K562 (cell line): Measurements from ENCODE around the gene KLK14. TPM values are rescaled to one million over a fixed set of nuclear protein-coding genes. Genes with fewer than 3 reads are reported as not detected.
A peak's percentile ranks its signal among the peaks of the same experiment; 100 is the strongest.

Experiments used
- ARID1B ChIP-seq: fragments of 450-650 bp; IDR thresholded peaks from 2 replicates; pipeline ENCODE4 v1.6.1; 2016; ENCODE audit warnings: antibody characterized with exemption, mild to moderate bottlenecking, inconsistent platforms
- DEAF1 ChIP-seq: fragments of 450-650 bp; formaldehyde crosslinking; IDR thresholded peaks from 2 replicates; pipeline ENCODE4 v1.4.0; 2020; ENCODE audit warnings: mild to moderate bottlenecking, moderate library complexity
- MAFK ChIP-seq: IDR thresholded peaks from 2 replicates; pipeline ENCODE4 v1.6.1; 2011; ENCODE audit warnings: low read length, improper control_type of control experiment
- MCM3 ChIP-seq: fragments of 450-650 bp; IDR thresholded peaks from 2 replicates; pipeline ENCODE4 v1.6.1; 2016
- MNT ChIP-seq, 2 experiments: fragments of 450-650 bp; conservative IDR thresholded peaks; 2 replicates each; pipeline ENCODE4 v1.6.1; 2017; ENCODE audit warnings: mild to moderate bottlenecking in 2 of 2, moderate library complexity in 2 of 2
- PYGO2 ChIP-seq: fragments of 450-650 bp; IDR thresholded peaks from 2 replicates; pipeline ENCODE4 v1.6.1; 2016; ENCODE audit warnings: mild to moderate bottlenecking, missing genetic modification characterization, moderate library complexity, missing compliant biosample characterization
- RBM15 ChIP-seq: fragments of 200-400 bp; formaldehyde crosslinking; IDR thresholded peaks from 2 replicates; pipeline ENCODE4 v1.6.1; 2018; ENCODE audit warnings: mild to moderate bottlenecking, low read length, moderate library complexity; ENCODE audit not compliant: insufficient read depth
- ZNF140 ChIP-seq: fragments of 250-450 bp; sonication (Bioruptor Pico); IDR thresholded peaks from 2 replicates; pipeline ENCODE4 v1.8.0; 2021; ENCODE audit warnings: moderate library complexity, mild to moderate bottlenecking, inconsistent platforms
- ZNF253 ChIP-seq: fragments of 250-450 bp; sonication (Bioruptor Pico); conservative IDR thresholded peaks from 2 replicates; pipeline ENCODE4 v1.6.1; 2021; ENCODE audit warnings: mild to moderate bottlenecking
- ZNF311 ChIP-seq: fragments of 250-450 bp; sonication (Bioruptor Pico); IDR thresholded peaks from 2 replicates; pipeline ENCODE4 v1.4.0; 2020; ENCODE audit warnings: mild to moderate bottlenecking, moderate library complexity
- ZNF431 ChIP-seq: sonication (generic); formaldehyde crosslinking; IDR thresholded peaks from 2 replicates; pipeline ENCODE4 v1.8.0; 2022; ENCODE audit warnings: mild to moderate bottlenecking, missing genetic modification reagents
- ZNF584 ChIP-seq: fragments of 200-800 bp; sonication (Bioruptor generic); IDR thresholded peaks from 2 replicates; pipeline ENCODE4 v1.6.1; 2016; ENCODE audit warnings: low read depth, mild to moderate bottlenecking, missing genetic modification characterization, missing compliant biosample characterization
- ZNF655 ChIP-seq: fragments of 250-450 bp; sonication (Bioruptor Pico); IDR thresholded peaks from 2 replicates; pipeline ENCODE4 v1.5.0; 2021
- ZNF778 ChIP-seq: fragments of 450-650 bp; formaldehyde crosslinking; IDR thresholded peaks from 2 replicates; pipeline ENCODE4 v1.4.0; 2020; ENCODE audit warnings: mild to moderate bottlenecking, moderate library complexity
- polyA plus RNA-seq, 8 experiments: library from polyadenylated mRNA; depleted of rRNA in 4 of 8; stranded (reverse) in 5 of 8; unstranded in 3 of 8; fragments of >200 nt; fragmentation: Nextera tagmentation in 2 of 8; fragmentation: Illumina TruSeq in 1 of 8; extraction: Ambion mirVana in 2 of 8; extraction: Trizol in 1 of 8; gene quantifications; 2 replicates each; pipeline versions ENCODE4 v1.2.1 to v1.2.3, GENCODE V29; 2011 to 2014; ENCODE audit warnings: inconsistent platforms in 1 of 8, missing spikeins in 1 of 8
- total RNA-seq, 7 experiments: library from RNA; depleted of rRNA in 6 of 7; stranded (reverse); fragments of >200 nt in 6 of 7; fragmentation: Illumina TruSeq in 2 of 7; extraction: Trizol in 2 of 7; gene quantifications; 2 replicates each; pipeline versions ENCODE4 v1.2.1 to v1.2.3, GENCODE V29; 2011 to 2021; ENCODE audit warnings: low replicate concordance in 1 of 7
- TF ChIP-seq, protein P1 (sequence below): fragments of 250-450 bp; sonication (Bioruptor Pico); IDR thresholded peaks from 2 replicates; pipeline ENCODE4 v1.4.0; 2020; ENCODE audit warnings: borderline replicate concordance
- TF ChIP-seq, protein P2 (sequence below): fragments of 450-650 bp; IDR thresholded peaks from 2 replicates; pipeline ENCODE4 v1.6.1; 2016; ENCODE audit warnings: borderline replicate concordance
- TF ChIP-seq, protein P3 (sequence below): fragments of 450-650 bp; IDR thresholded peaks from 2 replicates; pipeline ENCODE4 v1.6.1; 2016; ENCODE audit warnings: antibody characterized with exemption

The KLK14 gene
- total and polyA plus RNA-seq, 9 of the 15 experiments (the other 6 are each of a cell fraction or from before 2014, with no cell fraction given), result not detected

- TF ChIP-seq ZNF311 (CRISPR knock-in tag), result no peak
- no peak for TF ChIP-seq ZNF431 (CRISPR knock-in tag)
- TF ChIP-seq MAFK, result no peak
- 0 out of 2 replicates have a peak, but pooled peaks have one; percentile 55 for TF ChIP-seq ZNF584 (CRISPR knock-in tag)
- TF ChIP-seq PYGO2 (tag), result no peak
- no peak for TF ChIP-seq ZNF778 (CRISPR knock-in tag)
- TF ChIP-seq, protein P1, sequence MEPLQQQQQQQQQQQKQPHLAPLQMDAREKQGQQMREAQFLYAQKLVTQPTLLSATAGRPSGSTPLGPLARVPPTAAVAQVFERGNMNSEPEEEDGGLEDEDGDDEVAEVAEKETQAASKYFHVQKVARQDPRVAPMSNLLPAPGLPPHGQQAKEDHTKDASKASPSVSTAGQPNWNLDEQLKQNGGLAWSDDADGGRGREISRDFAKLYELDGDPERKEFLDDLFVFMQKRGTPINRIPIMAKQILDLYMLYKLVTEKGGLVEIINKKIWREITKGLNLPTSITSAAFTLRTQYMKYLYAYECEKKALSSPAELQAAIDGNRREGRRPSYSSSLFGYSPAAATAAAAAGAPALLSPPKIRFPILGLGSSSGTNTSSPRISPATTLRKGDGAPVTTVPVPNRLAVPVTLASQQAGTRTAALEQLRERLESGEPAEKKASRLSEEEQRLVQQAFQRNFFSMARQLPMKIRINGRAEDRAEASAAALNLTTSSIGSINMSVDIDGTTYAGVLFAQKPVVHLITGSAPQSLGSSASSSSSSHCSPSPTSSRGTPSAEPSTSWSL, result no peak
- TF ChIP-seq, protein P2, sequence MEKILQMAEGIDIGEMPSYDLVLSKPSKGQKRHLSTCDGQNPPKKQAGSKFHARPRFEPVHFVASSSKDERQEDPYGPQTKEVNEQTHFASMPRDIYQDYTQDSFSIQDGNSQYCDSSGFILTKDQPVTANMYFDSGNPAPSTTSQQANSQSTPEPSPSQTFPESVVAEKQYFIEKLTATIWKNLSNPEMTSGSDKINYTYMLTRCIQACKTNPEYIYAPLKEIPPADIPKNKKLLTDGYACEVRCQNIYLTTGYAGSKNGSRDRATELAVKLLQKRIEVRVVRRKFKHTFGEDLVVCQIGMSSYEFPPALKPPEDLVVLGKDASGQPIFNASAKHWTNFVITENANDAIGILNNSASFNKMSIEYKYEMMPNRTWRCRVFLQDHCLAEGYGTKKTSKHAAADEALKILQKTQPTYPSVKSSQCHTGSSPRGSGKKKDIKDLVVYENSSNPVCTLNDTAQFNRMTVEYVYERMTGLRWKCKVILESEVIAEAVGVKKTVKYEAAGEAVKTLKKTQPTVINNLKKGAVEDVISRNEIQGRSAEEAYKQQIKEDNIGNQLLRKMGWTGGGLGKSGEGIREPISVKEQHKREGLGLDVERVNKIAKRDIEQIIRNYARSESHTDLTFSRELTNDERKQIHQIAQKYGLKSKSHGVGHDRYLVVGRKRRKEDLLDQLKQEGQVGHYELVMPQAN, result no peak
- TF ChIP-seq, protein P3, sequence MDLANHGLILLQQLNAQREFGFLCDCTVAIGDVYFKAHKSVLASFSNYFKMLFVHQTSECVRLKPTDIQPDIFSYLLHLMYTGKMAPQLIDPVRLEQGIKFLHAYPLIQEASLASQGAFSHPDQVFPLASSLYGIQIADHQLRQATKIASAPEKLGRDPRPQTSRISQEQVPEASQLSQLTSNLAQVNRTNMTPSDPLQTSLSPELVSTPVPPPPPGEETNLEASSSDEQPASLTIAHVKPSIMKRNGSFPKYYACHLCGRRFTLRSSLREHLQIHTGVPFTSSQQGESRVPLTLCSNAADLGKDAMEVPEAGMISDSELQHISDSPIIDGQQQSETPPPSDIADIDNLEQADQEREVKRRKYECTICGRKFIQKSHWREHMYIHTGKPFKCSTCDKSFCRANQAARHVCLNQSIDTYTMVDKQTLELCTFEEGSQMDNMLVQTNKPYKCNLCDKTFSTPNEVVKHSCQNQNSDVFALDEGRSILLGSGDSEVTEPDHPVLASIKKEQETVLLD, result no peak
- peak; percentile 56 for TF ChIP-seq ARID1B
- no peak for TF ChIP-seq ZNF253 (CRISPR knock-in tag)
- no peak for TF ChIP-seq DEAF1 (CRISPR knock-in tag)
- no peak for TF ChIP-seq ZNF655 (CRISPR knock-in tag)
- no peak for TF ChIP-seq MCM3
- no peak; a peak in 1 of 4 replicates for TF ChIP-seq MNT (conservative IDR thresholded peaks at IDR 0.05)
- TF ChIP-seq ZNF140 (CRISPR knock-in tag), result no peak
- TF ChIP-seq RBM15, result no peak
Observed at GRCh38 chr19:51131780-51132680, 49.3 kb upstream of the KLK14 start (continued).
